PC-3 (cell line): ENCODE measurements around the gene LMBRD2. TPM values are rescaled to one million over a fixed set of nuclear protein-coding genes. Genes with fewer than 3 reads are reported as not detected.

ENCODE experiments used
- ATAC-seq: fragments of 200-7000 bp; cut with Tn5 transposase; 2 replicates; pipeline ENCODE4 v1.9.1; 2020; ENCODE audit warnings: mild to moderate bottlenecking, moderate library complexity
- BruUV-seq: library from RNA; stranded (reverse); fragments of 400-500 nt; replicated peaks from 2 replicates; lab custom pipeline; 2021; lab: Mats Ljungman, UMichigan
- CTCF ChIA-PET: fragments of 300-600 bp; sonication (Branson Sonifier 250); formaldehyde crosslinking; loops from one replicate; lab custom pipeline; 2022; ENCODE audit warnings: antibody characterized with exemption; lab: Charles Lee
- POLR2A ChIA-PET: fragments of 300-600 bp; sonication (Branson Sonifier 250); formaldehyde crosslinking; loops from one replicate; lab custom pipeline; 2022; ENCODE audit warnings: antibody characterized with exemption; ENCODE audit not compliant: unreplicated experiment; lab: Charles Lee
- DNase-seq: peaks from one replicate; pipeline ENCODE4 v3.0.0-alpha.2; 2015
- H2AFZ ChIP-seq: fragments of 300-600 bp; sonication (generic); 2 replicates; pipeline ENCODE4 v1.6.0; 2016; ENCODE audit warnings: antibody characterized with exemption, low read length
- H3F3A ChIP-seq: fragments of 300-600 bp; sonication (generic); one replicate; pipeline ENCODE4 v1.6.0; 2017; ENCODE audit warnings: antibody characterized with exemption, low read length, control low read depth, mild to moderate bottlenecking; ENCODE audit not compliant: unreplicated experiment
- H3K27ac ChIP-seq: fragments of 300-600 bp; sonication (generic); 2 replicates; pipeline ENCODE4 v1.5.1; 2016; ENCODE audit warnings: mild to moderate bottlenecking, low read length
- H3K27me3 ChIP-seq: fragments of 300-600 bp; sonication (generic); 2 replicates; pipeline ENCODE4 v1.6.1; 2016; ENCODE audit warnings: low read length, mixed read lengths
- H3K36me3 ChIP-seq: fragments of 300-600 bp; sonication (generic); 2 replicates; pipeline ENCODE4 v1.6.1; 2016; ENCODE audit warnings: low read depth, mixed run types, low read length, mixed read lengths
- H3K4me1 ChIP-seq: fragments of 300-600 bp; sonication (generic); 2 replicates; pipeline ENCODE4 v1.5.1; 2016; ENCODE audit warnings: low read length; ENCODE audit not compliant: insufficient read depth
- H3K4me2 ChIP-seq: fragments of 300-600 bp; sonication (generic); 2 replicates; pipeline ENCODE4 v1.6.0; 2016; ENCODE audit warnings: low read length
- H3K4me3 ChIP-seq: fragments of 300-600 bp; sonication (generic); 2 replicates; pipeline ENCODE4 v1.5.1; 2016; ENCODE audit warnings: mild to moderate bottlenecking, low read length, mixed read lengths
- H3K79me2 ChIP-seq: fragments of 300-600 bp; sonication (generic); 2 replicates; pipeline ENCODE4 v1.6.1; 2017; ENCODE audit warnings: low read length, mixed read lengths
- H3K9ac ChIP-seq: fragments of 300-600 bp; sonication (generic); 2 replicates; pipeline ENCODE4 v1.6.0; 2016; ENCODE audit warnings: mild to moderate bottlenecking, low read length
- H3K9me2 ChIP-seq: fragments of 300-600 bp; sonication (generic); replicated peaks from 2 replicates; pipeline ENCODE4 v1.6.1; 2016; ENCODE audit warnings: mixed run types, low read length, mixed read lengths
- H3K9me3 ChIP-seq: fragments of 300-600 bp; sonication (generic); 2 replicates; pipeline ENCODE4 v1.6.1; 2016; ENCODE audit warnings: low read length, mixed read lengths
- H4K20me1 ChIP-seq: fragments of 300-600 bp; sonication (generic); 2 replicates; pipeline ENCODE4 v1.6.1; 2016; ENCODE audit warnings: low read length, mixed read lengths
- EZH2 ChIP-seq: fragments of 300-600 bp; sonication (generic); IDR thresholded peaks from one replicate; pipeline ENCODE4 v1.6.1; 2017; ENCODE audit warnings: antibody characterized with exemption, mild to moderate bottlenecking, low read length; ENCODE audit not compliant: unreplicated experiment
- EZH2phosphoT487 ChIP-seq: fragments of 300-600 bp; sonication (generic); IDR thresholded peaks from 2 replicates; pipeline ENCODE4 v1.6.1; 2018; ENCODE audit warnings: mild to moderate bottlenecking, antibody characterized with exemption, low read length, borderline replicate concordance
- intact Hi-C: fragments of 100-400 bp; cut with micrococcal nuclease; formaldehyde crosslinking; loops from 2 replicates; pipeline ENCODE4 v1.9.0; 2023
- total RNA-seq: library from RNA; depleted of rRNA; stranded (reverse); fragments of >200 nt; gene quantifications from 2 replicates; pipeline ENCODE4 v1.2.3, GENCODE V29; 2014
- TF ChIP-seq, protein P1 (sequence below): fragments of 300-600 bp; sonication (generic); conservative IDR thresholded peaks from 2 replicates; pipeline ENCODE4 v1.5.1; 2017; ENCODE audit warnings: antibody characterized with exemption, low read depth, mild to moderate bottlenecking, low read length

LMBRD2 gene
- total RNA-seq, 1 experiment from 2014 or later, result 9.1 TPM

DNA sequence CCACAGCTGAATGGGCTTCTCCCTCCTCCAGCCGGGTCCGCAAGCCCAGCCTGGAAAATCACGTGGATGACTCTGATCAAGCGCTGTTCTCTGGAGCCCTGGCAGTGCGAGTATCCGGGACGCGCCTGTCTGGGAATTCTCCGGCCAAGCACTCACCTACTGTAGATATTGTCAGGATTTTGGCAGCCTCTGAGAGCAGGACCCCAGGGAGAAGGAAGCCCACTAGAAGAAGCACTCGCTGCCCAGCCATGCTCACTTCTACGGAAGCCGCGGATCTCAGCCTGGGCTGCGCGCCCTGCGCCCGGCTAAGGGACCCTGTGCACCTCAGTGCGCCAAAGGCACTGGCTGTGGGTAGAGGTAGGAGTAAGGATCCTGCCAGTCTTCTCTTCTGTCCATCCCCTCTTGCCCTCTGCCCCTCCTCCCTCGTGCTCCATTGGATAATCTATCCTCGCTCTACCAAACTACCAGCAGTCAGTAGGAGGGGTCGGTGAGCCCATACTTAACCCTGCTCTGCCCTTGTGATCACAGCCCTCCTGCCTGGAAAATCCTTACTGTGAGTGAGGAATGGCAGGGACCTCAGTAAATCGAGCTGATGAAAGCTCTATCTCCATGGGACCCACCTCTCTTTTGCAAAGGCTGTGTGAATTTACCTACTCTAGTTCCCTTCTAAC lies 85.0 kb downstream of the LMBRD2 start, which contains the start of gene UGT3A2:
UGT3A2 (minus strand) TSS at position 343 of the 671 bp plus-strand sequence; CDS start at position 250, 93 bp downstream.
- ATAC-seq, result no peak; the same call in 1 of the 2 replicates
- Histone ChIP-seq H3K36me3 (no peaks in the 10 kb centered on the region), H3F3A (no peaks in the 10 kb centered on the region), H3K9me3 (no peaks in the 10 kb centered on the region), H3K9ac (no peak within 1 kb of the TSS), H3K4me3 (no peak within 1 kb of the TSS), H3K27me3 (peaks cover 50% of the 10 kb centered on the region), H4K20me1 (no peaks in the 10 kb centered on the region), H3K4me2 (no peak within 1 kb of the TSS), H3K9me2 (no peaks in the 10 kb centered on the region), H2AFZ (no peak within 1 kb of the TSS), H3K79me2 (no peaks in the 10 kb centered on the region), H3K27ac (no peak within 1 kb of the TSS), H3K4me1 (no peaks in the 10 kb centered on the region)
- CTCF ChIA-PET, result interaction anchor here (0.6 kb wide), 1 partner anchor 12 kb away, joined by 3 read pairs; no protein-coding TSS in a partner anchor
- intact Hi-C loops, result no loop called here
- TF ChIP-seq EZH2phosphoT487, result no peak
- TF ChIP-seq, protein P1, sequence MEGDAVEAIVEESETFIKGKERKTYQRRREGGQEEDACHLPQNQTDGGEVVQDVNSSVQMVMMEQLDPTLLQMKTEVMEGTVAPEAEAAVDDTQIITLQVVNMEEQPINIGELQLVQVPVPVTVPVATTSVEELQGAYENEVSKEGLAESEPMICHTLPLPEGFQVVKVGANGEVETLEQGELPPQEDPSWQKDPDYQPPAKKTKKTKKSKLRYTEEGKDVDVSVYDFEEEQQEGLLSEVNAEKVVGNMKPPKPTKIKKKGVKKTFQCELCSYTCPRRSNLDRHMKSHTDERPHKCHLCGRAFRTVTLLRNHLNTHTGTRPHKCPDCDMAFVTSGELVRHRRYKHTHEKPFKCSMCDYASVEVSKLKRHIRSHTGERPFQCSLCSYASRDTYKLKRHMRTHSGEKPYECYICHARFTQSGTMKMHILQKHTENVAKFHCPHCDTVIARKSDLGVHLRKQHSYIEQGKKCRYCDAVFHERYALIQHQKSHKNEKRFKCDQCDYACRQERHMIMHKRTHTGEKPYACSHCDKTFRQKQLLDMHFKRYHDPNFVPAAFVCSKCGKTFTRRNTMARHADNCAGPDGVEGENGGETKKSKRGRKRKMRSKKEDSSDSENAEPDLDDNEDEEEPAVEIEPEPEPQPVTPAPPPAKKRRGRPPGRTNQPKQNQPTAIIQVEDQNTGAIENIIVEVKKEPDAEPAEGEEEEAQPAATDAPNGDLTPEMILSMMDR, result no peak
- no peak for TF ChIP-seq EZH2
- POLR2A ChIA-PET, result no interaction called here
- no TSS peak for BruUV-seq
- no peak for DNase-seq

DNA sequence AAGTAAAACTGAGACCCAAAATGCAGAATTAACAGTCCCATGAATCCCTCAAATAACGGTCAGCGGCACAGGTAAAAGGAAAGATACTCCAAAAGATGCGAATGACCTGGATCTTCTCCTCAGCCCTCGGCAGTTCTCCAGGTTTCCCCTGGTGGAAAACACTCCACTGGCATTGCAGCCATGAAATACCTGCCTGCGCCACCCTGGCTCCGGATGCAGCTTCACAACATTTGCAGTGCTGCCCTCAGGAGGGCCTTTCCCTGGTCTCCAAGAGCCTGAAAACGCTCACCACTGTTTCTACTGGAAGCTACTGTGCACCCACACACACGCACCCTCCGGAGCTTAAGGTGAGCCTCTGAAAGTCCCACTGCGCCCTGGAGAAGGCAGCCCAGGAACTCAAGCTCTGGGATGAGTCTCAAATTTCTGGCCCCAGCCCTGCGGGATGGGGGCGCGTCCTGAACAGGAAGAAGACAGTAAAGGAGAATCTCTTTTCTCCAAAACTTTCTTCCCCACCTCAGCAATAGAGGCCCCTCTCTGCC lies 85.6 kb downstream of the LMBRD2 start:
- no peak for TF ChIP-seq EZH2
- no peak for TF ChIP-seq EZH2phosphoT487
- TF ChIP-seq, protein P1, result no peak
- no peak for ATAC-seq
- H3K27ac ChIP-seq, result no peak overlapping the region
- H3K79me2 ChIP-seq, result no peaks in the 10 kb centered on the region
- no peaks in the 10 kb centered on the region for H3F3A ChIP-seq
- ChIA-PET POLR2A (no interaction called here), CTCF (no interaction called here)
- no peak overlapping the region for H3K4me2 ChIP-seq
- H2AFZ ChIP-seq, result no peak overlapping the region
- H3K9me3 ChIP-seq, result no peaks in the 10 kb centered on the region
- no peaks in the 10 kb centered on the region for H3K36me3 ChIP-seq
- H3K4me3 ChIP-seq, result no peak overlapping the region
- H3K4me1 ChIP-seq, result no peaks in the 10 kb centered on the region
- peaks cover 48% of the 10 kb centered on the region for H3K27me3 ChIP-seq
- BruUV-seq, result no TSS peak
- H4K20me1 ChIP-seq, result no peaks in the 10 kb centered on the region
- H3K9ac ChIP-seq, result no peak overlapping the region
- no peak for DNase-seq
- H3K9me2 ChIP-seq, result no peaks in the 10 kb centered on the region
- intact Hi-C loops, result no loop called here
